Loucy (cell line): Measurements from ENCODE around the gene SUGP2.

Experiments used
- CTCF ChIP-seq: fragments of 200-600 bp; sonication (generic); conservative IDR thresholded peaks from 2 replicates; pipeline ENCODE4 v1.5.1; 2014; ENCODE audit warnings: mild to moderate bottlenecking, antibody characterized with exemption, low read length
- EZH2phosphoT487 ChIP-seq: fragments of 200-600 bp; IDR thresholded peaks from 2 replicates; pipeline ENCODE4 v1.6.1; 2018; ENCODE audit warnings: antibody characterized with exemption, mild to moderate bottlenecking, moderate library complexity, borderline replicate concordance

GRCh38 chr19:19053508-19054314 is 20.4 kb upstream of the SUGP2 start:
- peak; percentile 90 for TF ChIP-seq CTCF
- TF ChIP-seq EZH2phosphoT487: no peak
